Gastrocnemius medialis (tissue), 4 donors: ENCODE data around the gene CRTC3. TPM values are rescaled to one million over a fixed set of nuclear protein-coding genes. Genes with fewer than 3 reads are reported as not detected.
"Not testable (repeated sequence)": the region's sequence is repeated elsewhere in the genome, so short reads cannot be mapped to it uniquely, and the experiment has no call there.

ENCODE experiments used
- ATAC-seq, 2 donors: fragments of 150-250 bp; one replicate each; pipeline ENCODE4 v1.9.1; 2016
- DNase-seq, 2 donors: peaks; one replicate each; pipeline ENCODE4 v3.0.0-alpha.2; 2019
- H3K27ac ChIP-seq, 4 donors: fragments of 200-600 bp; sonication (generic); 1 replicate in 1 of 4; 2 replicates in 3 of 4; pipeline ENCODE4 v1.5.1; 2016 to 2018; ENCODE audit warnings: mild to moderate bottlenecking in 2 of 4, moderate library complexity in 1 of 4
- H3K27me3 ChIP-seq, 3 donors: fragments of 200-600 bp; sonication (generic) in 2 of 3; 1 replicate in 1 of 3; 2 replicates in 2 of 3; pipeline versions ENCODE4 v1.5.1 to v1.6.0; 2016 to 2019; ENCODE audit warnings: mild to moderate bottlenecking in 1 of 3, moderate library complexity in 1 of 3
- H3K36me3 ChIP-seq, 2 donors: fragments of 200-600 bp; sonication (generic) in 1 of 2; one replicate each; pipeline ENCODE4 v1.5.1; 2017 to 2018
- H3K4me1 ChIP-seq, 2 donors: fragments of 200-600 bp; sonication (generic) in 1 of 2; one replicate each; pipeline ENCODE4 v1.5.1; 2016 to 2017; ENCODE audit warnings: mild to moderate bottlenecking in 2 of 2
- H3K4me3 ChIP-seq, 4 donors: fragments of 200-600 bp; sonication (generic) in 3 of 4; 1 replicate in 1 of 4; 2 replicates in 3 of 4; pipeline ENCODE4 v1.5.1; 2016 to 2019; ENCODE audit warnings: mild to moderate bottlenecking in 2 of 4
- H3K9me3 ChIP-seq, 3 donors: fragments of 200-600 bp; sonication (generic) in 2 of 3; 1 replicate in 1 of 3; 2 replicates in 2 of 3; pipeline ENCODE4 v1.5.1; 2016 to 2019
- POLR2A ChIP-seq, 2 donors: fragments of 450-650 bp; IDR thresholded peaks; one replicate each; pipeline ENCODE4 v1.6.1; 2017; ENCODE audit warnings: antibody characterized with exemption in 2 of 2, mild to moderate bottlenecking in 2 of 2, moderate library complexity in 2 of 2
- in situ Hi-C, 4 donors: fragments of 200-750 bp; cut with MboI; loops; one replicate each; pipeline versions ENCODE4 v1.15.0 to v1.8.0; 2017; ENCODE audit warnings: low sequenced_read_pairs in 4 of 4
- intact Hi-C: fragments of 100-400 bp; cut with DNase I; formaldehyde crosslinking; loops from one replicate; pipeline ENCODE4 v1.15.1; 2023; ENCODE audit warnings: low total_unique reads
- total RNA-seq, 4 donors: library from RNA; depleted of rRNA; stranded (reverse); fragments of >200 nt; gene quantifications; one replicate each; pipeline versions ENCODE4 v1.1.0 to v1.2.3, GENCODE V29; 2016
- TF ChIP-seq, protein P1 (sequence below), 5 experiments: fragments of 450-650 bp in 3 of 5; fragments of 200-600 bp in 2 of 5; sonication (generic) in 2 of 5; IDR thresholded peaks in 4 of 5; conservative IDR thresholded peaks in 1 of 5; 1 replicate in 4 of 5; 2 replicates in 1 of 5; pipeline ENCODE4 v1.5.1; 2016 to 2019; ENCODE audit warnings: antibody characterized with exemption in 5 of 5, mild to moderate bottlenecking in 3 of 5, moderate library complexity in 3 of 5

The CRTC3 gene
- total RNA-seq, 4 donors from 2014 or later = 20.7 to 41.4 (median 30.5) TPM

DNA sequence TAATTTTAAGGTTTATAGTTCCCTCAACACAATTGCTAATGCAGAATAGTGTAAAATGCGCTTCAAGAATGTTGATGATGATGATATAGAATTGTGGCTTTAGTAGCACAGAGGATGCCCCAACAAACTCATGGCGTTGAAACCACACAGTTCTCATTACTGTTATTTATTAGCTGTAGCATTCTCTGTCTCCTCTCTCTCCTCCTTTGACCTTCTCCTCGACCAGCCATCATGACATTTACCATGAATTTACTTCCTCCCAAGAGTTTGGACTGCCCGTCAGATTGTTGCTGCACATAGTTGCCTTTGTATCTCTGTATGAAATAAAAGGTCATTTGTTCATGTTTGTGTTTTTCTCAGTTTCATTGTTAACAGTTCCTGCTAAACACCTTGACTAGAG is 27.8 kb upstream of the CRTC3 start:
- TF ChIP-seq, protein P1, sequence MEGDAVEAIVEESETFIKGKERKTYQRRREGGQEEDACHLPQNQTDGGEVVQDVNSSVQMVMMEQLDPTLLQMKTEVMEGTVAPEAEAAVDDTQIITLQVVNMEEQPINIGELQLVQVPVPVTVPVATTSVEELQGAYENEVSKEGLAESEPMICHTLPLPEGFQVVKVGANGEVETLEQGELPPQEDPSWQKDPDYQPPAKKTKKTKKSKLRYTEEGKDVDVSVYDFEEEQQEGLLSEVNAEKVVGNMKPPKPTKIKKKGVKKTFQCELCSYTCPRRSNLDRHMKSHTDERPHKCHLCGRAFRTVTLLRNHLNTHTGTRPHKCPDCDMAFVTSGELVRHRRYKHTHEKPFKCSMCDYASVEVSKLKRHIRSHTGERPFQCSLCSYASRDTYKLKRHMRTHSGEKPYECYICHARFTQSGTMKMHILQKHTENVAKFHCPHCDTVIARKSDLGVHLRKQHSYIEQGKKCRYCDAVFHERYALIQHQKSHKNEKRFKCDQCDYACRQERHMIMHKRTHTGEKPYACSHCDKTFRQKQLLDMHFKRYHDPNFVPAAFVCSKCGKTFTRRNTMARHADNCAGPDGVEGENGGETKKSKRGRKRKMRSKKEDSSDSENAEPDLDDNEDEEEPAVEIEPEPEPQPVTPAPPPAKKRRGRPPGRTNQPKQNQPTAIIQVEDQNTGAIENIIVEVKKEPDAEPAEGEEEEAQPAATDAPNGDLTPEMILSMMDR (IDR thresholded peaks at IDR 0.05 in 4 of 5, conservative IDR thresholded peaks at IDR 0.05 in 1 of 5) = no peak
- TF ChIP-seq POLR2A (IDR thresholded peaks at IDR 0.05) = no peak
- in situ Hi-C loops (loop anchor here in 1 of 4 donors (25.0 kb wide), 1 partner anchor 385 kb away; the partner anchor contains the start of gene FES), intact Hi-C loops (no loop called here)
- Histone ChIP-seq H3K9me3 (no peaks in the 10 kb centered on the region), H3K27me3 (no peaks in the 10 kb centered on the region), H3K4me1 (no peaks in the 10 kb centered on the region), H3K27ac (no peak overlapping the region), H3K4me3 (no peak overlapping the region), H3K36me3 (peaks cover 0 to 62% of the 10 kb centered on the region in 2 donors)
- ATAC-seq (no peak), DNase-seq (no peak)

- ATAC-seq = not testable (repeated sequence)
Measured at GRCh38 chr15:90510781-90511180, 18.9 kb upstream of the CRTC3 start.

DNA sequence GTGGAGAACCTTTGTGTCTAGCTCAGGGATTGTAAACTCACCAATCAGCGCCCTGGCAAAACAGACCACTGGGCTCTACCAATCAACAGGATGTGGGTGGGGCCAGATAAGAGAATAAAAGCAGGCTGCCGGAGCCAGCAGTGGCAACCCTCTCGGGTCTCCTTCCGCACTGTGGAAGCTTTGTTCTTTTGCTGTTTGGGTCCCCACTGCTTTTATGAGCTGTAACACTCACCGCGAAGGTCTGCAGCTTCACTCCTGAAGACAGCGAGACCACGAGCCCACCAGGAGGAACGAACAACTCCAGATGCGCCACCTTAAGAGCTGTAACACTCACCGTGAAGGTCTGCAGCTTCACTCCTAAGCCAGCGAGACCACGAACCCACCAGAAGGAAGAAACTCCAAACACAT is 18.5 kb upstream of the CRTC3 start:
- in situ Hi-C loops = loop anchor here in 1 of 4 donors (25.0 kb wide), 1 partner anchor 376 kb away; the partner anchor contains the start of gene FES
- H3K4me3 ChIP-seq, DNase-seq, H3K9me3 ChIP-seq, intact Hi-C loops, H3K27me3 ChIP-seq, H3K36me3 ChIP-seq, ATAC-seq, H3K27ac ChIP-seq, H3K4me1 ChIP-seq: not testable (repeated sequence)

More at GRCh38 chr15:90510781-90511180, 18.9 kb upstream of the CRTC3 start:
- H3K36me3 ChIP-seq, intact Hi-C loops, H3K27ac ChIP-seq, H3K27me3 ChIP-seq, H3K4me3 ChIP-seq, H3K9me3 ChIP-seq, H3K4me1 ChIP-seq, DNase-seq: not testable (repeated sequence)
- in situ Hi-C loops = loop anchor here in 1 of 4 donors (25.0 kb wide), 1 partner anchor 377 kb away; the partner anchor contains the start of gene FES

- TF ChIP-seq POLR2A (IDR thresholded peaks at IDR 0.05) = no peak
- TF ChIP-seq, protein P1 (IDR thresholded peaks at IDR 0.05 in 4 of 5, conservative IDR thresholded peaks at IDR 0.05 in 1 of 5) = no peak
- no peak for ATAC-seq
- no peaks in the 10 kb centered on the region for H3K4me1 ChIP-seq
- DNase-seq = no peak
- no peaks in the 10 kb centered on the region for H3K9me3 ChIP-seq
- no peaks in the 10 kb centered on the region for H3K36me3 ChIP-seq
- no peak overlapping the region for H3K4me3 ChIP-seq
- intact Hi-C loops (no loop called here), in situ Hi-C loops (loop anchor here in 1 of 4 donors (25.0 kb wide), 1 partner anchor 375 kb away; the partner anchor contains the start of gene FES)
- H3K27ac ChIP-seq = no peak overlapping the region
- no peaks in the 10 kb centered on the region for H3K27me3 ChIP-seq
Measured at GRCh38 chr15:90512276-90512675, 17.4 kb upstream of the CRTC3 start.

GRCh38 chr15:90512981-90513380 is 16.7 kb upstream of the CRTC3 start:
- TF ChIP-seq, protein P1 (IDR thresholded peaks at IDR 0.05 in 4 of 5, conservative IDR thresholded peaks at IDR 0.05 in 1 of 5) = no peak
- no peak for TF ChIP-seq POLR2A (IDR thresholded peaks at IDR 0.05)
- Histone ChIP-seq H3K4me1 (no peaks in the 10 kb centered on the region), H3K27me3 (no peaks in the 10 kb centered on the region), H3K36me3 (no peaks in the 10 kb centered on the region), H3K9me3 (no peaks in the 10 kb centered on the region), H3K27ac (no peak overlapping the region), H3K4me3 (no peak overlapping the region)
- in situ Hi-C loops = loop anchor here in 1 of 4 donors (25.0 kb wide), 1 partner anchor 374 kb away; the partner anchor contains the start of gene FES
- no peak for DNase-seq
- no peak for ATAC-seq
- intact Hi-C loops = no loop called here

- H3K9me3 ChIP-seq = no peaks in the 10 kb centered on the region
- ATAC-seq (no peak), DNase-seq (no peak)
- H3K36me3 ChIP-seq = no peaks in the 10 kb centered on the region
- no peaks in the 10 kb centered on the region for H3K4me1 ChIP-seq
- intact Hi-C loops = no loop called here
- no peak overlapping the region for H3K4me3 ChIP-seq
- in situ Hi-C loops = loop anchor here in 1 of 4 donors (25.0 kb wide), 1 partner anchor 374 kb away; the partner anchor contains the start of gene FES
- H3K27ac ChIP-seq = no peak overlapping the region
- H3K27me3 ChIP-seq = no peaks in the 10 kb centered on the region
- TF ChIP-seq POLR2A (IDR thresholded peaks at IDR 0.05) = no peak
- TF ChIP-seq, protein P1 (IDR thresholded peaks at IDR 0.05 in 4 of 5, conservative IDR thresholded peaks at IDR 0.05 in 1 of 5) = no peak
Measured at GRCh38 chr15:90513448-90513847, 16.3 kb upstream of the CRTC3 start.

- intact Hi-C loops, H3K9me3 ChIP-seq, H3K4me3 ChIP-seq, ATAC-seq, DNase-seq, H3K27ac ChIP-seq, H3K36me3 ChIP-seq, H3K4me1 ChIP-seq, H3K27me3 ChIP-seq: not testable (repeated sequence)
- in situ Hi-C loops = loop anchor here in 1 of 4 donors (25.0 kb wide), 1 partner anchor 373 kb away; the partner anchor contains the start of gene FES
Measured at GRCh38 chr15:90513893-90514292, 15.8 kb upstream of the CRTC3 start.
